Vagina (tissue), 2 donors: ENCODE measurements around the gene TENM4. TPM values are rescaled to one million over a fixed set of nuclear protein-coding genes. Genes with fewer than 3 reads are reported as not detected.

Source experiments
- DNase-seq, 2 donors: peaks; one replicate each; pipeline ENCODE4 v3.0.0-alpha.2; 2017; ENCODE audit errors: extremely low spot score in 2 of 2
- H3K27ac ChIP-seq: fragments of 200-600 bp; sonication (generic); one replicate; pipeline ENCODE4 v1.5.1; 2019
- H3K27me3 ChIP-seq: fragments of 200-600 bp; sonication (generic); one replicate; pipeline ENCODE4 v1.5.1; 2019
- H3K36me3 ChIP-seq, 2 donors: fragments of 200-600 bp; sonication (generic); one replicate each; pipeline ENCODE4 v1.5.1; 2017 to 2019
- H3K4me1 ChIP-seq: fragments of 200-600 bp; sonication (generic); one replicate; pipeline ENCODE4 v1.5.1; 2019
- H3K4me3 ChIP-seq, 2 donors: fragments of 200-600 bp; sonication (generic); 1 replicate in 1 of 2; 2 replicates in 1 of 2; pipeline ENCODE4 v1.5.1; 2016 to 2019
- H3K9me3 ChIP-seq: fragments of 200-600 bp; sonication (generic); one replicate; pipeline ENCODE4 v1.5.1; 2019
- POLR2A ChIP-seq, 2 donors: fragments of 450-650 bp; IDR thresholded peaks; one replicate each; pipeline ENCODE4 v1.6.1; 2017; ENCODE audit warnings: antibody characterized with exemption in 2 of 2, mild to moderate bottlenecking in 2 of 2, moderate library complexity in 2 of 2
- POLR2AphosphoS5 ChIP-seq, 2 donors: sonication (generic); formaldehyde crosslinking; IDR thresholded peaks; one replicate each; pipeline ENCODE4 v1.9.0; 2017; ENCODE audit warnings: antibody characterized with exemption in 2 of 2, mild to moderate bottlenecking in 2 of 2, low read depth in 1 of 2; ENCODE audit not compliant: insufficient read depth in 1 of 2
- intact Hi-C: fragments of 100-400 bp; cut with DNase I; formaldehyde crosslinking; loops from one replicate; pipeline ENCODE4 v1.15.1; 2023
- total RNA-seq: library from RNA; depleted of rRNA; stranded (reverse); fragments of >200 nt; gene quantifications from one replicate; pipeline ENCODE4 v1.2.3, GENCODE V29; 2016
- TF ChIP-seq, protein P1 (sequence below), 3 experiments: fragments of 450-650 bp in 2 of 3; fragments of 200-600 bp in 1 of 3; sonication (generic) in 1 of 3; IDR thresholded peaks; one replicate each; pipeline ENCODE4 v1.5.1; 2017 to 2019; ENCODE audit warnings: antibody characterized with exemption in 3 of 3, mild to moderate bottlenecking in 2 of 3, moderate library complexity in 2 of 3

Gene TENM4
- total RNA-seq, 1 donor from 2014 or later: 12.5 TPM

DNA sequence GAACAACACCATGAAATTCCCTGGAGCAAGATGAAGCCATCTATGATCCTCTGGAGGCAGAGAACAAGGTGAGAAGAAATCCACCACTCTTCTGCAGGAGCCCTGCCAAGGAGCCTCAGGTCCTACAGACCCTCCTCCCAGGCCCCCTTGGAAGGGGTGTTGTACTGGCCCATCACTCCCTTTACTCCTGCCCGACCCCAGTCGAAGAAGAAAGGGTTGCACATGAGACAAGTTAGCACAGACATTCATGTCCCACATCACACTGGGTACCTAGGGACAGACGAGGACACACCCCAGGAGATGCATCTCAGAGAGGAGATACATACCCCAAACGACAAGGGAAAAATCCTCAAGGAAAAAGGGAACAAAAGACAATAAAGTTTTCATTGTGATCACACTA, 783.4 kb downstream of the TENM4 start:
- H3K36me3 ChIP-seq: no peaks in the 10 kb centered on the region
- intact Hi-C loops: no loop called here
- no peaks in the 10 kb centered on the region for H3K9me3 ChIP-seq
- H3K27ac ChIP-seq: no peak overlapping the region
- TF ChIP-seq, protein P1, sequence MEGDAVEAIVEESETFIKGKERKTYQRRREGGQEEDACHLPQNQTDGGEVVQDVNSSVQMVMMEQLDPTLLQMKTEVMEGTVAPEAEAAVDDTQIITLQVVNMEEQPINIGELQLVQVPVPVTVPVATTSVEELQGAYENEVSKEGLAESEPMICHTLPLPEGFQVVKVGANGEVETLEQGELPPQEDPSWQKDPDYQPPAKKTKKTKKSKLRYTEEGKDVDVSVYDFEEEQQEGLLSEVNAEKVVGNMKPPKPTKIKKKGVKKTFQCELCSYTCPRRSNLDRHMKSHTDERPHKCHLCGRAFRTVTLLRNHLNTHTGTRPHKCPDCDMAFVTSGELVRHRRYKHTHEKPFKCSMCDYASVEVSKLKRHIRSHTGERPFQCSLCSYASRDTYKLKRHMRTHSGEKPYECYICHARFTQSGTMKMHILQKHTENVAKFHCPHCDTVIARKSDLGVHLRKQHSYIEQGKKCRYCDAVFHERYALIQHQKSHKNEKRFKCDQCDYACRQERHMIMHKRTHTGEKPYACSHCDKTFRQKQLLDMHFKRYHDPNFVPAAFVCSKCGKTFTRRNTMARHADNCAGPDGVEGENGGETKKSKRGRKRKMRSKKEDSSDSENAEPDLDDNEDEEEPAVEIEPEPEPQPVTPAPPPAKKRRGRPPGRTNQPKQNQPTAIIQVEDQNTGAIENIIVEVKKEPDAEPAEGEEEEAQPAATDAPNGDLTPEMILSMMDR (IDR thresholded peaks at IDR 0.05): no peak
- TF ChIP-seq POLR2AphosphoS5 (IDR thresholded peaks at IDR 0.05; ENCODE audit: insufficient read depth in 1 of 2, low read depth in 1 of 2) (no peak), POLR2A (IDR thresholded peaks at IDR 0.05) (no peak)
- no peaks in the 10 kb centered on the region for H3K4me1 ChIP-seq
- no peaks in the 10 kb centered on the region for H3K27me3 ChIP-seq
- no peak overlapping the region for H3K4me3 ChIP-seq
- DNase-seq: peak; percentile 52 to 84

DNA sequence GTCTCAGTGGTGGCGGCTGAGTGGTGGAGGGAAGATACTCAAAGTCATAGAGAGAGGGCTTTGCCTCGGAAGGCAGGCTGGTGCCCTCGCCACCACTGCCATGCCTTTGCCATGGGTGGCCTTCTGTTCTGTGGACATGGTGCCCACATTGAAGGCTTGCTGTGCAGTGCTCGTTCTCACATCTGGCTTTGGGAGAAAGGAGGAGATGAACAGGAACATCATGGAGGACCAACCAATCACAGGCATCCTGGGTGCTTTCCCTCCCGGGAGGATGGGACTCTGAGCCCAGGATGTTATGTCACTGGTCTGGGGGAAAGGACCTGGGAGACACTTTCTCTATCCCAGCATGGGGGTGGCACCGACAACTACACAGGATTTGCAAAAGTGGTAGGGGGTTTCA, 783.8 kb downstream of the TENM4 start:
- intact Hi-C loops: no loop called here
- H3K4me1 ChIP-seq: no peaks in the 10 kb centered on the region
- H3K27me3 ChIP-seq: no peaks in the 10 kb centered on the region
- H3K4me3 ChIP-seq: no peak overlapping the region
- H3K27ac ChIP-seq: no peak overlapping the region
- no peak for TF ChIP-seq POLR2A (IDR thresholded peaks at IDR 0.05)
- no peak for TF ChIP-seq POLR2AphosphoS5 (IDR thresholded peaks at IDR 0.05; ENCODE audit: insufficient read depth in 1 of 2, low read depth in 1 of 2)
- TF ChIP-seq, protein P1 (IDR thresholded peaks at IDR 0.05): no peak
- DNase-seq: peak; percentile 61 to 77
- no peaks in the 10 kb centered on the region for H3K9me3 ChIP-seq
- no peaks in the 10 kb centered on the region for H3K36me3 ChIP-seq

DNA sequence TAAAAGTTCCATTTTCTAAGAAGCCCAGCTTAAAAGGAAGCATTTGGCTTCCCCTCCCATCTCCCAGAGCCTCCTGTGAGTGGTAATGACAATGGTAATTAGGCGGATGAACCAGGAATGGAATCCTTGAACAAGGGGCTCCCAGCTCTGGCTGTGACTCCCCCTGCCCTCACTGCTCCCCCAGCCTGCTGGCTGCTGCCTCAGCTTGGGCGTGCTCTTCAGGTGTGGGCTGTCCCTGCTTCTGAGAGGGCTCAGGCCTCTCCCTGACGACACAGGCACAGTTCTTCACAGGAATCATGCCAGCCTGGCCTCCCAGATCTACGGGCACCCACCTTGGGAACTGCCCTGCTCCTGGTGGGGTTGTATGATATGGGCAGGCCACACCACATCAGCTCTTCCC, 784.5 kb downstream of the TENM4 start:
- Histone ChIP-seq H3K4me1 (no peaks in the 10 kb centered on the region), H3K27ac (no peak overlapping the region), H3K9me3 (no peaks in the 10 kb centered on the region), H3K4me3 (no peak overlapping the region), H3K36me3 (no peaks in the 10 kb centered on the region), H3K27me3 (no peaks in the 10 kb centered on the region)
- DNase-seq: peak; percentile 47 to 84
- TF ChIP-seq, protein P1 (IDR thresholded peaks at IDR 0.05): no peak
- no peak for TF ChIP-seq POLR2A (IDR thresholded peaks at IDR 0.05)
- no peak for TF ChIP-seq POLR2AphosphoS5 (IDR thresholded peaks at IDR 0.05; ENCODE audit: insufficient read depth in 1 of 2, low read depth in 1 of 2)
- intact Hi-C loops: no loop called here

DNA sequence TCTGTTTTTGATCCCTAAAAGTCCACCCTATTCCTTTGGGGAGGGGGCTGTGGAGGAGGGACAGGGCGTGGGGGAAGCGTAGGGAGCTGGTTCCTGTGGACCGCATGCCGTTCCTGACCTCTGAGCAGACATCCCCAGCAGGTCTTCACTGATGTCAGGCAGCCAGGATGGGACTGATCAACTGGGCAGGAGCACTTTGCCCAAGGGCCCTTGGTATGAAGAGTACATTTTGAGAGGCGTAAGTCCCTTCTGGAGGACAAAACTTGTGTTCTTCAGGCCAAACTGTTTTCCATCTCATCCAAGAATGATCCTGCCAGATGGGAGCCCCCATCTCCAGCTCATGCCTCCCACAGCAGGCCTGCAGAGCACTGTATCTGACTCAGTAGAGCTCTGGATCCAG, 785.3 kb downstream of the TENM4 start:
- intact Hi-C loops: no loop called here

DNA sequence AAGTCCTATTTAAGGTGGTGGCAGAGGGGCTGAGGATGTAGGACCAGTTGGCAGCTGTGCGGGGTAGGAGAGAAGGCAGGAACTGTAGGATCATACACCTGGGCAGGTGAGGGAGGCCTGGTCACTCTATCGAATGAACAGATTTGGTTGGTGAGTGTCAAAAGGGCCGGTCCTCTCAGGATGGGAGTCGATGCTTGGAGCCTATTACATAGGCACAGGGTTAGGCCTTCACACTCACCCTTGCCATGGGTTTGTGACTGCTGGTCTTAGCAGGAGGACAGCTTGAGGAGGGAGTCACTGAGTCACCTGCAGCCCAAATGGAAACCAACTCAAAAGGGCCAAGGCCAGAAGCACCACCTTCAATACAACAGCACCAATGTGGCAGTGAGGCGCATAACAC, 786.0 kb downstream of the TENM4 start:
- H3K9me3 ChIP-seq: no peaks in the 10 kb centered on the region
- no peak overlapping the region for H3K27ac ChIP-seq
- no peaks in the 10 kb centered on the region for H3K27me3 ChIP-seq
- no peaks in the 10 kb centered on the region for H3K36me3 ChIP-seq
- intact Hi-C loops: no loop called here
- TF ChIP-seq POLR2A (IDR thresholded peaks at IDR 0.05): no peak
- TF ChIP-seq, protein P1 (IDR thresholded peaks at IDR 0.05): no peak
- TF ChIP-seq POLR2AphosphoS5 (IDR thresholded peaks at IDR 0.05; ENCODE audit: insufficient read depth in 1 of 2, low read depth in 1 of 2): no peak
- H3K4me1 ChIP-seq: no peaks in the 10 kb centered on the region
- no peak overlapping the region for H3K4me3 ChIP-seq
- peak in 1 of 2 donors; percentile 62 for DNase-seq

More for the DNA sequence above, 785.3 kb downstream of the TENM4 start:
- peak in 1 of 2 donors; percentile 71 for DNase-seq
- no peak overlapping the region for H3K4me3 ChIP-seq
- H3K4me1 ChIP-seq: no peaks in the 10 kb centered on the region
- H3K27ac ChIP-seq: no peak overlapping the region
- H3K27me3 ChIP-seq: no peaks in the 10 kb centered on the region
- no peaks in the 10 kb centered on the region for H3K36me3 ChIP-seq
- H3K9me3 ChIP-seq: no peaks in the 10 kb centered on the region
- TF ChIP-seq, protein P1 (IDR thresholded peaks at IDR 0.05): no peak
- TF ChIP-seq POLR2A (IDR thresholded peaks at IDR 0.05) (no peak), POLR2AphosphoS5 (IDR thresholded peaks at IDR 0.05; ENCODE audit: insufficient read depth in 1 of 2, low read depth in 1 of 2) (no peak)
